Testis (tissue), 3 donors: ENCODE results near the gene SDK2. TPM values are rescaled to one million over a fixed set of nuclear protein-coding genes. Genes with fewer than 3 reads are reported as not detected.

Experiments
- DNase-seq: peaks from one replicate; pipeline ENCODE4 v3.0.0-alpha.2; 2019
- H3K27ac ChIP-seq, 2 donors: fragments of 200-600 bp; sonication (generic); one replicate each; pipeline ENCODE4 v1.5.1; 2019
- H3K27me3 ChIP-seq: fragments of 200-600 bp; sonication (generic); one replicate; pipeline ENCODE4 v1.5.1; 2019
- H3K36me3 ChIP-seq: fragments of 200-600 bp; sonication (generic); one replicate; pipeline ENCODE4 v1.5.1; 2017; ENCODE audit warnings: low read depth; ENCODE audit errors: missing control alignments
- H3K4me1 ChIP-seq: fragments of 200-600 bp; sonication (generic); one replicate; pipeline ENCODE4 v1.5.1; 2019
- H3K4me3 ChIP-seq, 2 donors: fragments of 200-600 bp; sonication (generic); one replicate each; pipeline ENCODE4 v1.5.1; 2017 to 2019
- H3K9me3 ChIP-seq: fragments of 200-600 bp; sonication (generic); one replicate; pipeline ENCODE4 v1.5.1; 2017
- CTCF ChIP-seq, 3 experiments: fragments of 450-650 bp in 2 of 3; fragments of 200-600 bp in 1 of 3; sonication (generic) in 1 of 3; IDR thresholded peaks; one replicate each; pipeline ENCODE4 v1.5.1; 2016 to 2019; ENCODE audit warnings: antibody characterized with exemption in 3 of 3, mild to moderate bottlenecking in 2 of 3, moderate library complexity in 1 of 3
- POLR2A ChIP-seq: fragments of 450-650 bp; IDR thresholded peaks from one replicate; pipeline ENCODE4 v1.6.1; 2017; ENCODE audit warnings: antibody characterized with exemption, mild to moderate bottlenecking, moderate library complexity
- WGBS, 2 donors: methylation state at CpG; one replicate each; pipeline ENCODE4 v1.1.5; 2018; 5-methylcytosine and 5-hydroxymethylcytosine counted together
- intact Hi-C: fragments of 100-400 bp; cut with DNase I; formaldehyde crosslinking; loops from one replicate; pipeline ENCODE4 v1.15.1; 2023; ENCODE audit warnings: low total_unique reads
- polyA plus RNA-seq: library from polyadenylated mRNA; stranded (reverse); fragments of 350-450 nt; fragmentation: Illumina TruSeq; extraction: RNeasy Lipid Tissue Mini Kit (QIAGEN cat#74804); gene quantifications from one replicate; pipeline ENCODE4 v1.2.3, GENCODE V29; 2014; ENCODE audit warnings: low read depth, low replicate concordance; ENCODE audit not compliant: insufficient read depth
- total RNA-seq, 2 donors: library from RNA; depleted of rRNA; stranded (reverse); fragments of >200 nt; gene quantifications; one replicate each; pipeline ENCODE4 v1.2.3, GENCODE V29; 2016

SDK2 gene
- total and polyA plus RNA-seq, 3 donors from 2014 or later: 36.9 to 63.4 (median 55.4) TPM

GRCh38 chr17:73432624-73433190 is 211.5 kb downstream of the SDK2 start:
- WGBS, 2 donors: 94 to 96% methylated on average over 9 of the region's 9 CpGs
- Histone ChIP-seq H3K4me1 (peaks cover 3% of the 10 kb centered on the region), H3K9me3 (no peaks in the 10 kb centered on the region), H3K4me3 (no peak overlapping the region), H3K27me3 (no peaks in the 10 kb centered on the region), H3K36me3 (no peaks in the 10 kb centered on the region), H3K27ac (no peak overlapping the region)
- DNase-seq: no peak
- TF ChIP-seq CTCF (IDR thresholded peaks at IDR 0.05) (no peak), POLR2A (no peak)
- intact Hi-C loops: loop anchor here (5.0 to 10.0 kb wide), 2 partner anchors 272 to 740 kb away; no protein-coding TSS in a partner anchor

- H3K4me3 ChIP-seq: no peak overlapping the region
- peaks cover 3% of the 10 kb centered on the region for H3K4me1 ChIP-seq
- DNase-seq: no peak
- intact Hi-C loops: loop anchor here (5.0 to 10.0 kb wide), 2 partner anchors 273 to 741 kb away; no protein-coding TSS in a partner anchor
- no peak for TF ChIP-seq CTCF (IDR thresholded peaks at IDR 0.05)
- no peak overlapping the region for H3K27ac ChIP-seq
- no peaks in the 10 kb centered on the region for H3K27me3 ChIP-seq
- no peaks in the 10 kb centered on the region for H3K36me3 ChIP-seq
- 89 to 91% methylated on average over 15 to 26 of the region's 26 CpGs for WGBS, 2 donors
- H3K9me3 ChIP-seq: no peaks in the 10 kb centered on the region
Measured at GRCh38 chr17:73431401-73432205, 212.6 kb downstream of the SDK2 start.

- intact Hi-C loops: loop anchor here (5.0 to 10.0 kb wide), 2 partner anchors 274 to 741 kb away; no protein-coding TSS in a partner anchor
Measured at GRCh38 chr17:73430848-73431247, 213.4 kb downstream of the SDK2 start.

GRCh38 chr17:73430165-73430680 is 214.0 kb downstream of the SDK2 start:
- no peak overlapping the region for H3K27ac ChIP-seq
- H3K9me3 ChIP-seq: no peaks in the 10 kb centered on the region
- peaks cover 3% of the 10 kb centered on the region for H3K4me1 ChIP-seq
- TF ChIP-seq POLR2A (no peak), CTCF (IDR thresholded peaks at IDR 0.05) (no peak)
- no peaks in the 10 kb centered on the region for H3K36me3 ChIP-seq
- 65 to 72% methylated on average over 6 to 9 of the region's 9 CpGs for WGBS, 2 donors
- intact Hi-C loops: loop anchor here (5.0 to 10.0 kb wide), 2 partner anchors 275 to 742 kb away; no protein-coding TSS in a partner anchor
- H3K4me3 ChIP-seq: no peak overlapping the region
- no peaks in the 10 kb centered on the region for H3K27me3 ChIP-seq
- DNase-seq: no peak

More at GRCh38 chr17:73430848-73431247, 213.4 kb downstream of the SDK2 start:
- TF ChIP-seq POLR2A: no peak
- TF ChIP-seq CTCF (IDR thresholded peaks at IDR 0.05): no peak
- Histone ChIP-seq H3K36me3 (no peaks in the 10 kb centered on the region), H3K27me3 (no peaks in the 10 kb centered on the region), H3K4me3 (no peak overlapping the region), H3K9me3 (no peaks in the 10 kb centered on the region), H3K4me1 (peaks cover 3% of the 10 kb centered on the region), H3K27ac (no peak overlapping the region)
- WGBS, 2 donors: 33 to 46% methylated on average over 8 of the region's 8 CpGs
- peak; percentile 51 for DNase-seq
